ENCODE results near the gene OPALIN.

The OPALIN gene

GRCh38 chr10:96384506-96384905, 25.7 kb upstream of the OPALIN start:
- CTCF ChIA-PET, result interaction anchor here (2.1 kb wide), 1 partner anchor 9 kb away, joined by 7 read pairs; no protein-coding TSS in a partner anchor
- no peak for DNase-seq
- peaks cover 8% of the 10 kb centered on the region for H3K27me3 Mint-ChIP-seq
- no peak overlapping the region for H3K4me3 Mint-ChIP-seq
- H3K27ac Mint-ChIP-seq, result no peak overlapping the region
- H3K36me3 Mint-ChIP-seq, result no peaks in the 10 kb centered on the region
- H3K9me3 Mint-ChIP-seq, result no peaks in the 10 kb centered on the region
- H3K4me1 Mint-ChIP-seq, result no peaks in the 10 kb centered on the region

- Mint-ChIP-seq H3K27me3 (peaks cover 15% of the 10 kb centered on the region), H3K4me1 (no peaks in the 10 kb centered on the region), H3K9me3 (no peaks in the 10 kb centered on the region), H3K27ac (no peak overlapping the region), H3K36me3 (no peaks in the 10 kb centered on the region), H3K4me3 (no peak overlapping the region)
- CTCF ChIA-PET, result no interaction called here
- no peak for DNase-seq
Measured at GRCh38 chr10:96380821-96381220, 22.0 kb upstream of the OPALIN start.

- H3K4me3 Mint-ChIP-seq, result no peak overlapping the region
- CTCF ChIA-PET, result interaction anchor here (1.3 to 2.1 kb wide), 2 partner anchors 9 to 11 kb away, joined by 3 to 11 read pairs; no protein-coding TSS in a partner anchor
Measured at GRCh38 chr10:96379758-96380157, 21.0 kb upstream of the OPALIN start.

GRCh38 chr10:96378741-96379140, 19.9 kb upstream of the OPALIN start:
- no peak overlapping the region for H3K27ac Mint-ChIP-seq
- CTCF ChIA-PET, result interaction anchor here (1.3 to 2.1 kb wide), 2 partner anchors 8 to 10 kb away, joined by 3 to 11 read pairs; no protein-coding TSS in a partner anchor
- peaks cover 31% of the 10 kb centered on the region for H3K27me3 Mint-ChIP-seq
- H3K9me3 Mint-ChIP-seq, result no peaks in the 10 kb centered on the region
- no peak for DNase-seq
- no peaks in the 10 kb centered on the region for H3K36me3 Mint-ChIP-seq
- H3K4me3 Mint-ChIP-seq, result no peak overlapping the region
- peaks cover 11% of the 10 kb centered on the region for H3K4me1 Mint-ChIP-seq

More at GRCh38 chr10:96379758-96380157, 21.0 kb upstream of the OPALIN start:
- Mint-ChIP-seq H3K4me1 (peaks cover 7% of the 10 kb centered on the region), H3K36me3 (no peaks in the 10 kb centered on the region), H3K27me3 (peaks cover 23% of the 10 kb centered on the region), H3K9me3 (no peaks in the 10 kb centered on the region), H3K27ac (no peak overlapping the region)
- no peak for DNase-seq

GRCh38 chr10:96377816-96378294, 19.1 kb upstream of the OPALIN start:
- H3K27ac Mint-ChIP-seq, result no peak overlapping the region

GRCh38 chr10:96376483-96376882, 17.7 kb upstream of the OPALIN start:
- no peak overlapping the region for H3K27ac Mint-ChIP-seq
- H3K27me3 Mint-ChIP-seq, result peaks cover 43% of the 10 kb centered on the region
- H3K4me1 Mint-ChIP-seq, result peaks cover 11% of the 10 kb centered on the region
- no peak overlapping the region for H3K4me3 Mint-ChIP-seq
- CTCF ChIA-PET, result interaction anchor here (0.6 to 3.6 kb wide), 3 partner anchors 12 to 388 kb away, joined by 3 to 14 read pairs (median 3); no protein-coding TSS in a partner anchor
- DNase-seq, result no peak
- no peaks in the 10 kb centered on the region for H3K36me3 Mint-ChIP-seq
- no peaks in the 10 kb centered on the region for H3K9me3 Mint-ChIP-seq

More at GRCh38 chr10:96377816-96378294, 19.1 kb upstream of the OPALIN start:
- Mint-ChIP-seq H3K4me3 (no peak overlapping the region), H3K36me3 (no peaks in the 10 kb centered on the region), H3K4me1 (peaks cover 11% of the 10 kb centered on the region), H3K9me3 (no peaks in the 10 kb centered on the region), H3K27me3 (peaks cover 37% of the 10 kb centered on the region)
- DNase-seq, result no peak
- CTCF ChIA-PET, result interaction anchor here (0.8 kb wide), 1 partner anchor 13 kb away, joined by 3 read pairs; no protein-coding TSS in a partner anchor

GRCh38 chr10:96374985-96375830, 16.4 kb upstream of the OPALIN start:
- H3K9me3 Mint-ChIP-seq, result no peaks in the 10 kb centered on the region
- H3K4me1 Mint-ChIP-seq, result peaks cover 11% of the 10 kb centered on the region
- DNase-seq, result peak; percentile 81
- H3K27me3 Mint-ChIP-seq, result peaks cover 41% of the 10 kb centered on the region
- no peak overlapping the region for H3K27ac Mint-ChIP-seq
- CTCF ChIA-PET, result interaction anchor here (0.6 to 3.6 kb wide), 17 partner anchors 10 to 650 kb away, joined by 3 to 14 read pairs (median 4); partner anchors contain the start of gene TLL2
- no peaks in the 10 kb centered on the region for H3K36me3 Mint-ChIP-seq
- H3K4me3 Mint-ChIP-seq, result peak overlapping the region; percentile 62

GRCh38 chr10:96374639-96374984, 15.8 kb upstream of the OPALIN start:
- no peaks in the 10 kb centered on the region for H3K36me3 Mint-ChIP-seq
- H3K4me3 Mint-ChIP-seq, result peak overlapping the region; percentile 62
- H3K4me1 Mint-ChIP-seq, result peaks cover 11% of the 10 kb centered on the region
- CTCF ChIA-PET, result interaction anchor here (0.8 to 3.6 kb wide), 16 partner anchors 10 to 651 kb away, joined by 3 to 14 read pairs (median 4); no protein-coding TSS in a partner anchor
- H3K27me3 Mint-ChIP-seq, result peaks cover 41% of the 10 kb centered on the region
- H3K27ac Mint-ChIP-seq, result no peak overlapping the region
- DNase-seq, result no peak
- H3K9me3 Mint-ChIP-seq, result no peaks in the 10 kb centered on the region

- no peaks in the 10 kb centered on the region for H3K36me3 Mint-ChIP-seq
- no peak for DNase-seq
- no peaks in the 10 kb centered on the region for H3K9me3 Mint-ChIP-seq
- H3K27me3 Mint-ChIP-seq, result peaks cover 40% of the 10 kb centered on the region
- H3K4me3 Mint-ChIP-seq, result no peak overlapping the region
- CTCF ChIA-PET, result interaction anchor here (0.6 to 3.6 kb wide), 7 partner anchors 9 to 137 kb away, joined by 3 to 14 read pairs (median 4); no protein-coding TSS in a partner anchor
- H3K4me1 Mint-ChIP-seq, result peaks cover 11% of the 10 kb centered on the region
- no peak overlapping the region for H3K27ac Mint-ChIP-seq
Measured at GRCh38 chr10:96374004-96374403, 15.2 kb upstream of the OPALIN start.

- CTCF ChIA-PET, result interaction anchor here (0.8 to 1.6 kb wide), 4 partner anchors 12 to 137 kb away, joined by 3 to 7 read pairs (median 4); partner anchors contain the start of gene OPALIN
- no peak for DNase-seq
- H3K4me3 Mint-ChIP-seq, result no peak overlapping the region
Measured at GRCh38 chr10:96371356-96371755, 12.6 kb upstream of the OPALIN start.

GRCh38 chr10:96370584-96371157, 11.9 kb upstream of the OPALIN start:
- no peaks in the 10 kb centered on the region for H3K9me3 Mint-ChIP-seq
- peaks cover 10% of the 10 kb centered on the region for H3K4me1 Mint-ChIP-seq
- CTCF ChIA-PET, result interaction anchor here (0.8 to 1.6 kb wide), 5 partner anchors 9 to 136 kb away, joined by 3 to 11 read pairs (median 6); no protein-coding TSS in a partner anchor
- peaks cover 28% of the 10 kb centered on the region for H3K27me3 Mint-ChIP-seq
- H3K4me3 Mint-ChIP-seq, result no peak overlapping the region
- no peak overlapping the region for H3K27ac Mint-ChIP-seq
- DNase-seq, result peak; percentile 59
- H3K36me3 Mint-ChIP-seq, result no peaks in the 10 kb centered on the region

More at GRCh38 chr10:96371356-96371755, 12.6 kb upstream of the OPALIN start:
- no peaks in the 10 kb centered on the region for H3K9me3 Mint-ChIP-seq
- peaks cover 28% of the 10 kb centered on the region for H3K27me3 Mint-ChIP-seq
- no peaks in the 10 kb centered on the region for H3K36me3 Mint-ChIP-seq
- peaks cover 11% of the 10 kb centered on the region for H3K4me1 Mint-ChIP-seq
- no peak overlapping the region for H3K27ac Mint-ChIP-seq

- no peak overlapping the region for H3K4me3 Mint-ChIP-seq
- H3K9me3 Mint-ChIP-seq, result no peaks in the 10 kb centered on the region
- peaks cover 23% of the 10 kb centered on the region for H3K27me3 Mint-ChIP-seq
- CTCF ChIA-PET, result interaction anchor here (1.2 to 1.6 kb wide), 3 partner anchors 9 to 13 kb away, joined by 3 to 11 read pairs (median 7); no protein-coding TSS in a partner anchor
- H3K4me1 Mint-ChIP-seq, result peaks cover 6% of the 10 kb centered on the region
- H3K36me3 Mint-ChIP-seq, result no peaks in the 10 kb centered on the region
- H3K27ac Mint-ChIP-seq, result no peak overlapping the region
- no peak for DNase-seq
Measured at GRCh38 chr10:96369890-96370583, 11.2 kb upstream of the OPALIN start.

GRCh38 chr10:96368971-96369370, 10.2 kb upstream of the OPALIN start:
- no peaks in the 10 kb centered on the region for H3K9me3 Mint-ChIP-seq
- no peaks in the 10 kb centered on the region for H3K36me3 Mint-ChIP-seq
- no peak overlapping the region for H3K4me3 Mint-ChIP-seq
- H3K4me1 Mint-ChIP-seq, result no peaks in the 10 kb centered on the region
- H3K27ac Mint-ChIP-seq, result no peak overlapping the region
- CTCF ChIA-PET, result interaction anchor here (0.7 to 1.1 kb wide), 2 partner anchors 10 to 520 kb away, joined by 3 to 4 read pairs; no protein-coding TSS in a partner anchor
- peaks cover 13% of the 10 kb centered on the region for H3K27me3 Mint-ChIP-seq
- DNase-seq, result no peak
